ENCODE measurements around the gene NDFIP2. TPM values are rescaled to one million over a fixed set of nuclear protein-coding genes. Genes with fewer than 3 reads are reported as not detected.

Gene NDFIP2
- total and polyA plus RNA-seq, 4 donors, result 6.4 to 14.7 (median 13.7) TPM

GRCh38 chr13:79543883-79544282 is 62.9 kb downstream of the NDFIP2 start:
- 80% methylated on average over 1 of the region's 1 CpG for WGBS, 2 donors
- Histone ChIP-seq H3K4me3 (ENCODE audit: low read length in 2 of 2) (no peak overlapping the region), H3K36me3 (ENCODE audit: control insufficient read depth in 1 of 2, insufficient read depth in 2 of 2, low read length in 1 of 2) (no peaks in the 10 kb centered on the region), H3K4me1 (ENCODE audit: control insufficient read depth in 1 of 2, insufficient read depth in 2 of 2, low read length in 2 of 2) (no peaks in the 10 kb centered on the region), H3K27me3 (ENCODE audit: control insufficient read depth in 1 of 2, insufficient read depth in 2 of 2, low read length in 1 of 2) (no peaks in the 10 kb centered on the region), H3K27ac (ENCODE audit: low read depth in 1 of 2, low read length in 2 of 2) (no peak overlapping the region), H3K9me3 (ENCODE audit: control insufficient read depth, low read length) (no peaks in the 10 kb centered on the region)
- ATAC-seq (ENCODE audit: low FRiP score) (no peak), DNase-seq (no peak)
- intact Hi-C loops (cut with DNase I), result loop anchor here (2.0 kb wide), 2 partner anchors 119 to 121 kb away; no protein-coding TSS in a partner anchor

- no peak for ATAC-seq (ENCODE audit: low FRiP score)
These were observed 66.5 kb downstream of the NDFIP2 start for GRCh38 chr13:79547211-79548195.

GRCh38 chr13:79548902-79549301 is 67.9 kb downstream of the NDFIP2 start:
- no peaks in the 10 kb centered on the region for H3K27me3 ChIP-seq (ENCODE audit: control insufficient read depth in 1 of 2, insufficient read depth in 2 of 2, low read length in 1 of 2)
- no peaks in the 10 kb centered on the region for H3K36me3 ChIP-seq (ENCODE audit: control insufficient read depth in 1 of 2, insufficient read depth in 2 of 2, low read length in 1 of 2)
- H3K9me3 ChIP-seq (ENCODE audit: control insufficient read depth, low read length), result no peaks in the 10 kb centered on the region
- no peak overlapping the region for H3K27ac ChIP-seq (ENCODE audit: low read depth in 1 of 2, low read length in 2 of 2)
- no peak overlapping the region for H3K4me3 ChIP-seq (ENCODE audit: low read length in 2 of 2)
- no peak for ATAC-seq (ENCODE audit: low FRiP score)
- DNase-seq, result no peak
- no peaks in the 10 kb centered on the region for H3K4me1 ChIP-seq (ENCODE audit: control insufficient read depth in 1 of 2, insufficient read depth in 2 of 2, low read length in 2 of 2)
- intact Hi-C loops (cut with DNase I), result no loop called here

More at GRCh38 chr13:79547211-79548195, 66.5 kb downstream of the NDFIP2 start:
- 90 to 95% methylated on average over 4 of the region's 4 CpGs for WGBS, 2 donors
- Histone ChIP-seq H3K9me3 (ENCODE audit: control insufficient read depth, low read length) (no peaks in the 10 kb centered on the region), H3K4me1 (ENCODE audit: control insufficient read depth in 1 of 2, insufficient read depth in 2 of 2, low read length in 2 of 2) (no peaks in the 10 kb centered on the region), H3K27me3 (ENCODE audit: control insufficient read depth in 1 of 2, insufficient read depth in 2 of 2, low read length in 1 of 2) (no peaks in the 10 kb centered on the region), H3K36me3 (ENCODE audit: control insufficient read depth in 1 of 2, insufficient read depth in 2 of 2, low read length in 1 of 2) (no peaks in the 10 kb centered on the region), H3K27ac (ENCODE audit: low read depth in 1 of 2, low read length in 2 of 2) (no peak overlapping the region), H3K4me3 (ENCODE audit: low read length in 2 of 2) (no peak overlapping the region)
- DNase-seq, result no peak
- intact Hi-C loops (cut with DNase I), result no loop called here

DNA sequence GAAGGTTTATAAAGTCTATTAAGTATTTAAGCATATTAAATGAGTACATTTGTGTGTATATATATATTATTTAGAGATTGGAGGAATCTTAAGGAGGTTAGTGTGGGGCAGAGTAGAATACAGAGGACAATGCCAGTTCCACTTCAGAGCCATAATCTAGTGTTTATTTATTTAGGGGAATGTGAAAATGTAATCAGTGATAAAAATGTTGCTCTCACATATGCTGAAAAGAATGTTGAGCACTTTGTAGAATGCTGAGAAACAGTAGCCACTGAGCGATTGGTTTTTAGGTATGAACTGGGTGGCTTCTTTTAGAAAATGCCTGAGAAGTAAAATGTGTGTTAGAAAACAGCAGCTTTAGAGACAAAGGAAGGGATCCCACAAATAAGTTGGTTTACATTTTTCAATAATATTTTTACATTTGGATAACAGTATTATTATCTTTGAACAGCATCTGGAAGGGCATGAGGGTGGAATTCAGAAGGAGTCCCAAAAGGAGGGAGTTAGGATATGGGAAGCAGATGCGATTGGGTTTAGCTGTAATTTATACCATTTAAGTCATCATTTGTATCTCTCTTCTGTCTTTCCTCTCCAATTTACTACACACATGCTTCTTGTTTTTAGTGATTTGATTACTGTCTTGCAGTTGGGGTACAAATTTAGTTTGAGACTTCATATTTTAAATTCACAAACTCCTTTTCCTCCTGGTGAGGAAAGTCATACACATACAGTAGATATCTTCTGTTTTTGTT is 68.6 kb downstream of the NDFIP2 start:
- Histone ChIP-seq H3K4me3 (ENCODE audit: low read length in 2 of 2) (no peak overlapping the region), H3K27me3 (ENCODE audit: control insufficient read depth in 1 of 2, insufficient read depth in 2 of 2, low read length in 1 of 2) (no peaks in the 10 kb centered on the region), H3K9me3 (ENCODE audit: control insufficient read depth, low read length) (no peaks in the 10 kb centered on the region), H3K36me3 (ENCODE audit: control insufficient read depth in 1 of 2, insufficient read depth in 2 of 2, low read length in 1 of 2) (no peaks in the 10 kb centered on the region), H3K27ac (ENCODE audit: low read depth in 1 of 2, low read length in 2 of 2) (no peak overlapping the region), H3K4me1 (ENCODE audit: control insufficient read depth in 1 of 2, insufficient read depth in 2 of 2, low read length in 2 of 2) (no peaks in the 10 kb centered on the region)
- intact Hi-C loops (cut with DNase I), result no loop called here
- DNase-seq, result no peak
- WGBS, 2 donors, result 56 to 57% methylated on average over 2 of the region's 2 CpGs
- ATAC-seq (ENCODE audit: low FRiP score), result no peak

DNA sequence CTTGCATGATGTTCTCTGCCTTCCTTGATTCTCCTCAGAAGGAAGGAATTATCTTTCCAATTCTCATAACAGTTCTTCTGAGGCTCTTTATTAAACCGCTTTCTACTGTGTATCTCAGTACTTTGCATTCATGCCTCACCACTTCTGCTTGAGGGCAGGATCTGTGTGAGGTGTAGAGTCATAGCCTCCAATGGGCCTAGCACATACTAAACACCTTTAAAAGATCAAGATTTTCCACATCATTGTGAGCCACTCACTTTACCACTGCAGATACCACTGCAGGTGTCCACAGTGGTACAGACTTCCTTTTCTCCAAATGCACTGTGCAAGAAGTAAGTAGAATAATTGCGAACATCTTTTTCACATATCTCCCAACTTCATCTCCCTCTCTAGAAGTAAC is 76.7 kb downstream of the NDFIP2 start:
- no peaks in the 10 kb centered on the region for H3K27me3 ChIP-seq (ENCODE audit: control insufficient read depth in 1 of 2, insufficient read depth in 2 of 2, low read length in 1 of 2)
- H3K4me3 ChIP-seq (ENCODE audit: low read length in 2 of 2), result no peak overlapping the region
- peaks cover 4% of the 10 kb centered on the region for H3K9me3 ChIP-seq (ENCODE audit: control insufficient read depth, low read length)
- ATAC-seq (ENCODE audit: low FRiP score), result no peak
- WGBS, 2 donors, result 93 to 97% methylated on average over 2 of the region's 2 CpGs
- no peak overlapping the region for H3K27ac ChIP-seq (ENCODE audit: low read depth in 1 of 2, low read length in 2 of 2)
- intact Hi-C loops (cut with DNase I), result no loop called here
- H3K4me1 ChIP-seq (ENCODE audit: control insufficient read depth in 1 of 2, insufficient read depth in 2 of 2, low read length in 2 of 2), result no peaks in the 10 kb centered on the region
- no peaks in the 10 kb centered on the region for H3K36me3 ChIP-seq (ENCODE audit: control insufficient read depth in 1 of 2, insufficient read depth in 2 of 2, low read length in 1 of 2)
- DNase-seq, result no peak

- ATAC-seq (ENCODE audit: low FRiP score) (no peak), DNase-seq (no peak)
- H3K9me3 ChIP-seq (ENCODE audit: control insufficient read depth, low read length), result peaks cover 4% of the 10 kb centered on the region
- WGBS, 2 donors, result 93 to 97% methylated on average over 2 of the region's 2 CpGs
- no peak overlapping the region for H3K4me3 ChIP-seq (ENCODE audit: low read length in 2 of 2)
- intact Hi-C loops (cut with DNase I), result no loop called here
- H3K4me1 ChIP-seq (ENCODE audit: control insufficient read depth in 1 of 2, insufficient read depth in 2 of 2, low read length in 2 of 2), result no peaks in the 10 kb centered on the region
- H3K27me3 ChIP-seq (ENCODE audit: control insufficient read depth in 1 of 2, insufficient read depth in 2 of 2, low read length in 1 of 2), result no peaks in the 10 kb centered on the region
- no peaks in the 10 kb centered on the region for H3K36me3 ChIP-seq (ENCODE audit: control insufficient read depth in 1 of 2, insufficient read depth in 2 of 2, low read length in 1 of 2)
- H3K27ac ChIP-seq (ENCODE audit: low read depth in 1 of 2, low read length in 2 of 2), result no peak overlapping the region
These were observed 80.0 kb downstream of the NDFIP2 start for GRCh38 chr13:79560954-79561353.

DNA sequence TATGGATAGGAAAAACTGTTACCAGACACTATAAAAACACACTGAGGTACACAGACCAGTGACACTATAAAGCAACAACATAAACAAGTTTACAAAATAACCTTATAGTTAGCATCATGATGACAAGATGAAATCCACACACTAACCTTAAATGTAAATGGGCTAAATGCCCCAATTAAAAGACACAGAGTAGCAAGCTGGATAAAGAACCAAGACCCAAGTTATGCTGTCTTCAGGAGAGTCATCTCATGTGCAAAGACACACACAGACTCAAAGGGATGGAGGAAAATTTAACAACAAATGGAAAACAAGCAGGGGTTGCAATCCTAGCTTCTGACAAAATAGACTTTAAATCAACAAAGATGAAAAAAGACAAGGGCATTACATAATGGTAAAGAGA is 81.6 kb downstream of the NDFIP2 start:
- Histone ChIP-seq H3K9me3 (ENCODE audit: control insufficient read depth, low read length) (peaks cover 4% of the 10 kb centered on the region), H3K4me3 (ENCODE audit: low read length in 2 of 2) (no peak overlapping the region), H3K4me1 (ENCODE audit: control insufficient read depth in 1 of 2, insufficient read depth in 2 of 2, low read length in 2 of 2) (no peaks in the 10 kb centered on the region), H3K36me3 (ENCODE audit: control insufficient read depth in 1 of 2, insufficient read depth in 2 of 2, low read length in 1 of 2) (no peaks in the 10 kb centered on the region), H3K27me3 (ENCODE audit: control insufficient read depth in 1 of 2, insufficient read depth in 2 of 2, low read length in 1 of 2) (no peaks in the 10 kb centered on the region), H3K27ac (ENCODE audit: low read depth in 1 of 2, low read length in 2 of 2) (no peak overlapping the region)
- intact Hi-C loops (cut with DNase I), result no loop called here
- ATAC-seq (ENCODE audit: low FRiP score), result no peak
- no peak for DNase-seq

DNA sequence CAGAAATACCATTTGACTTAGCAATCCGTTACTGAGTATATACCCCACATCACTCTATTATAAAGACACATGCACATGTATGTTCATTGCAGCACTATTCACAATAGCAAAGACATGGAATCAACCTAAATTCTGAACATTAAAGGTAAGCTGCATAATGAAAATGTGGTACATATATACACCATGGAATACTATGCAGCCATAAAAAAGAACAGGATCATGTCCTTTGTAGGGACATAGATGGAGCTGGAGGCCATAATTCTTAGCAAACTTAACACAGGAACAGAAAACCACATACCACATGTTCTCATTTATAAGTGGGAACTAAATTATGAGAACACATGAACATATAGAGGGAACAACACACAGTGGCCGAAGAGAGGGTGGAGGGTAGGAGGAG is 85.2 kb downstream of the NDFIP2 start:
- H3K36me3 ChIP-seq (ENCODE audit: control insufficient read depth in 1 of 2, insufficient read depth in 2 of 2, low read length in 1 of 2), result no peaks in the 10 kb centered on the region
- ATAC-seq (ENCODE audit: low FRiP score) (no peak), DNase-seq (no peak)
- peaks cover 2% of the 10 kb centered on the region for H3K9me3 ChIP-seq (ENCODE audit: control insufficient read depth, low read length)
- no peak overlapping the region for H3K27ac ChIP-seq (ENCODE audit: low read depth in 1 of 2, low read length in 2 of 2)
- intact Hi-C loops (cut with DNase I), result no loop called here
- WGBS, 2 donors, result 98% methylated on average over 2 of the region's 2 CpGs
- no peaks in the 10 kb centered on the region for H3K4me1 ChIP-seq (ENCODE audit: control insufficient read depth in 1 of 2, insufficient read depth in 2 of 2, low read length in 2 of 2)
- no peak overlapping the region for H3K4me3 ChIP-seq (ENCODE audit: low read length in 2 of 2)
- H3K27me3 ChIP-seq (ENCODE audit: control insufficient read depth in 1 of 2, insufficient read depth in 2 of 2, low read length in 1 of 2), result no peaks in the 10 kb centered on the region

Measured in aorta (tissue), 5 donors.